ENCODE results near the gene ATP2A3.

- TF ChIP-seq EZH2 (IDR thresholded peaks at IDR 0.05), result no peak
- no peak for TF ChIP-seq POLR2AphosphoS5 (IDR thresholded peaks at IDR 0.05; ENCODE audit: borderline replicate concordance, low read depth, low read length)
Observed at GRCh38 chr17:3959295-3959899, 4.8 kb downstream of the ATP2A3 start.
